ENCODE measurements around the gene PJVK.

DNA sequence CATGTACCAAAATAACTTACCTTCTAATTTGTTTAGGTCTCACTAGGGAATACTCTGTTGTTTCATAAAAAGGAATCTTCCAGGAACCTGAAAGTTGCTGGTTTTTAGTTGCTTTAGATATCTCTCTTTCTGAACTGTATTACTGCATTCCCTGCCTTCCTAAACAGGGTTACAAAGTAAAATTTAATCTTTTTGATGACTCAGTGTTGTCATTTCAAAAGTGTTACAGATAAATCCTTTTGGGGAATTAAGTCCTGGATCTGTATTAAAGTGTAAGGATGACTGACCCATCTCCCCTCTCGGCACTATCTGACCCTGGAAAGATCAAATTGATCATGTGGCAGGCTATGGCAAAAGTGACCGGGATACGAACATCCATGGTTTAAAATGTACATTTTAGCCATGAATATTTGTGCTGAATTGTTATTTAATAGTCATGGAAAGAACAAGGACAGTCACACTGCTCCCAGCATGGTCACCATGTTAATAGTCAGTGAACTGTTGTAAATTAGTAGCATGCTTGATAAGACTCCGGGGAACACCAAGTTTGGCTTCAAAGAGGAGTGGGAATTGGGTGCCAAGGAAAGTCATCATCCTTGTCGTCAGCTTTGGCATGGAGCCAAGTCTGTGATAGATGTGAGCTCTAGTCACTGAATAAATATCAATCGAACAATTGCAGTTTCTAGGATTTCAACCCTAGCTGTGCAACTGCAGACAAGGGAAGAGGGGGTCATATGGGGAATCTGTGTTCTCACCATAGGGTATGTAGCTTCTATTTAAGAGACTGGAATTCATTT is 33.3 kb downstream of the PJVK start:
- TF ChIP-seq, protein P1, sequence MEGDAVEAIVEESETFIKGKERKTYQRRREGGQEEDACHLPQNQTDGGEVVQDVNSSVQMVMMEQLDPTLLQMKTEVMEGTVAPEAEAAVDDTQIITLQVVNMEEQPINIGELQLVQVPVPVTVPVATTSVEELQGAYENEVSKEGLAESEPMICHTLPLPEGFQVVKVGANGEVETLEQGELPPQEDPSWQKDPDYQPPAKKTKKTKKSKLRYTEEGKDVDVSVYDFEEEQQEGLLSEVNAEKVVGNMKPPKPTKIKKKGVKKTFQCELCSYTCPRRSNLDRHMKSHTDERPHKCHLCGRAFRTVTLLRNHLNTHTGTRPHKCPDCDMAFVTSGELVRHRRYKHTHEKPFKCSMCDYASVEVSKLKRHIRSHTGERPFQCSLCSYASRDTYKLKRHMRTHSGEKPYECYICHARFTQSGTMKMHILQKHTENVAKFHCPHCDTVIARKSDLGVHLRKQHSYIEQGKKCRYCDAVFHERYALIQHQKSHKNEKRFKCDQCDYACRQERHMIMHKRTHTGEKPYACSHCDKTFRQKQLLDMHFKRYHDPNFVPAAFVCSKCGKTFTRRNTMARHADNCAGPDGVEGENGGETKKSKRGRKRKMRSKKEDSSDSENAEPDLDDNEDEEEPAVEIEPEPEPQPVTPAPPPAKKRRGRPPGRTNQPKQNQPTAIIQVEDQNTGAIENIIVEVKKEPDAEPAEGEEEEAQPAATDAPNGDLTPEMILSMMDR (conservative IDR thresholded peaks at IDR 0.05), result no peak
- TF ChIP-seq ZFX (IDR thresholded peaks at IDR 0.05), result no peak
